SU-DHL-6 (cell line): ENCODE measurements around the gene TRIOBP.

Experiments used
- H2AFZ ChIP-seq: fragments of 200-600 bp; sonication (generic); 2 replicates; pipeline ENCODE4 v1.6.1; 2014; ENCODE audit warnings: low read depth, mild to moderate bottlenecking, moderate library complexity, mixed read lengths, antibody characterized with exemption, low read length; ENCODE audit not compliant: severe bottlenecking
- H3F3A ChIP-seq: fragments of 200-600 bp; shearing (Covaris generic); 2 replicates; pipeline ENCODE4 v1.6.0; 2016; ENCODE audit warnings: antibody characterized with exemption, mild to moderate bottlenecking; ENCODE audit not compliant: insufficient read depth
- H3K27ac ChIP-seq: fragments of 200-600 bp; sonication (generic); 2 replicates; pipeline ENCODE4 v1.5.1; 2016; ENCODE audit warnings: low read depth, mild to moderate bottlenecking, low read length, moderate library complexity, mixed read lengths
- H3K27me3 ChIP-seq: fragments of 200-600 bp; sonication (generic), shearing (Covaris generic); 2 replicates; pipeline ENCODE4 v1.6.0; 2014; ENCODE audit warnings: mild to moderate bottlenecking, low read length
- H3K36me3 ChIP-seq: fragments of 200-600 bp; sonication (generic); 2 replicates; pipeline ENCODE4 v1.6.1; 2014; ENCODE audit warnings: mild to moderate bottlenecking, low read length, mixed read lengths
- H3K4me2 ChIP-seq: fragments of 300-600, 200-600 bp; shearing (Covaris generic), sonication (generic); 2 replicates; pipeline ENCODE4 v1.6.0; 2014; ENCODE audit warnings: low read length, low read depth, mild to moderate bottlenecking; ENCODE audit not compliant: poor library complexity, severe bottlenecking
- H3K4me3 ChIP-seq: fragments of 200-600 bp; sonication (generic); 2 replicates; pipeline ENCODE4 v1.5.1; 2014; ENCODE audit warnings: antibody characterized with exemption, low read length, mild to moderate bottlenecking, mixed read lengths; ENCODE audit not compliant: insufficient read depth, poor library complexity, severe bottlenecking
- H3K79me2 ChIP-seq: fragments of 200-600 bp; sonication (generic); 2 replicates; pipeline ENCODE4 v1.6.1; 2014; ENCODE audit warnings: mild to moderate bottlenecking, low read length, moderate library complexity; ENCODE audit not compliant: insufficient read depth
- H3K9ac ChIP-seq: fragments of 200-600 bp; sonication (generic); 2 replicates; pipeline ENCODE4 v1.7.0; 2014; ENCODE audit warnings: mild to moderate bottlenecking, low read length
- H3K9me2 ChIP-seq: fragments of 200-600 bp; sonication (generic); replicated peaks from 2 replicates; pipeline ENCODE4 v1.6.1; 2014; ENCODE audit warnings: low read length; ENCODE audit not compliant: insufficient read depth
- H3K9me3 ChIP-seq: fragments of 200-600 bp; sonication (generic); 2 replicates; pipeline ENCODE4 v1.6.1; 2014; ENCODE audit warnings: low read length, mixed read lengths; ENCODE audit not compliant: insufficient read depth
- H4K20me1 ChIP-seq: fragments of 200-600 bp; sonication (generic); 2 replicates; pipeline ENCODE4 v1.6.1; 2014; ENCODE audit warnings: low read depth, mild to moderate bottlenecking, antibody characterized with exemption, low read length, moderate library complexity, mixed read lengths
- EZH2phosphoT487 ChIP-seq: fragments of 200-600 bp; sonication (generic), shearing (Covaris generic); conservative IDR thresholded peaks from 2 replicates; pipeline ENCODE4 v1.6.1; 2018; ENCODE audit warnings: mild to moderate bottlenecking, antibody characterized with exemption, low read length, moderate library complexity, mixed read lengths
- TF ChIP-seq, protein P1 (sequence below): fragments of 200-600 bp; sonication (generic); IDR thresholded peaks from one replicate; pipeline ENCODE4 v1.5.1; 2017; ENCODE audit warnings: antibody characterized with exemption, mild to moderate bottlenecking, low read length, moderate library complexity; ENCODE audit not compliant: insufficient read depth, poor library complexity, severe bottlenecking

TRIOBP gene

GRCh38 chr22:37806409-37807333 is 109.8 kb downstream of the TRIOBP start:
- peaks cover 4% of the 10 kb centered on the region; the same call in 1 of the 2 replicates for H3F3A ChIP-seq
- no peak overlapping the region for H3K4me3 ChIP-seq
- no peaks in the 10 kb centered on the region for H4K20me1 ChIP-seq
- H2AFZ ChIP-seq = peak overlapping the region; percentile 56
- no peaks in the 10 kb centered on the region for H3K9me2 ChIP-seq
- H3K9me3 ChIP-seq = no peaks in the 10 kb centered on the region
- H3K79me2 ChIP-seq = no peaks in the 10 kb centered on the region
- no peaks in the 10 kb centered on the region for H3K36me3 ChIP-seq
- no peak overlapping the region for H3K27ac ChIP-seq
- H3K9ac ChIP-seq = peak overlapping the region; percentile 55; the same call in 1 of the 2 replicates
- 0 out of 2 replicates have a peak, but pooled peaks cover 3% of the 10 kb centered on the region for H3K27me3 ChIP-seq
- TF ChIP-seq, protein P1, sequence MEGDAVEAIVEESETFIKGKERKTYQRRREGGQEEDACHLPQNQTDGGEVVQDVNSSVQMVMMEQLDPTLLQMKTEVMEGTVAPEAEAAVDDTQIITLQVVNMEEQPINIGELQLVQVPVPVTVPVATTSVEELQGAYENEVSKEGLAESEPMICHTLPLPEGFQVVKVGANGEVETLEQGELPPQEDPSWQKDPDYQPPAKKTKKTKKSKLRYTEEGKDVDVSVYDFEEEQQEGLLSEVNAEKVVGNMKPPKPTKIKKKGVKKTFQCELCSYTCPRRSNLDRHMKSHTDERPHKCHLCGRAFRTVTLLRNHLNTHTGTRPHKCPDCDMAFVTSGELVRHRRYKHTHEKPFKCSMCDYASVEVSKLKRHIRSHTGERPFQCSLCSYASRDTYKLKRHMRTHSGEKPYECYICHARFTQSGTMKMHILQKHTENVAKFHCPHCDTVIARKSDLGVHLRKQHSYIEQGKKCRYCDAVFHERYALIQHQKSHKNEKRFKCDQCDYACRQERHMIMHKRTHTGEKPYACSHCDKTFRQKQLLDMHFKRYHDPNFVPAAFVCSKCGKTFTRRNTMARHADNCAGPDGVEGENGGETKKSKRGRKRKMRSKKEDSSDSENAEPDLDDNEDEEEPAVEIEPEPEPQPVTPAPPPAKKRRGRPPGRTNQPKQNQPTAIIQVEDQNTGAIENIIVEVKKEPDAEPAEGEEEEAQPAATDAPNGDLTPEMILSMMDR = no peak
- no peak for TF ChIP-seq EZH2phosphoT487
- peak overlapping the region; percentile 60 for H3K4me2 ChIP-seq

GRCh38 chr22:37807410-37808293 is 110.8 kb downstream of the TRIOBP start, which contains the start of gene GCAT:
TSS of gene GCAT (plus strand) at chr22:37807934. CDS start at chr22:37807968, 34 bp downstream.
- peak within 1 kb of the TSS; percentile 49 for H3K4me3 ChIP-seq
- H3K79me2 ChIP-seq = no peaks in the 10 kb centered on the region
- H4K20me1 ChIP-seq = no peaks in the 10 kb centered on the region
- peaks cover 4% of the 10 kb centered on the region; the same call in 1 of the 2 replicates for H3F3A ChIP-seq
- no peaks in the 10 kb centered on the region for H3K9me3 ChIP-seq
- no peaks in the 10 kb centered on the region for H3K9me2 ChIP-seq
- no peaks in the 10 kb centered on the region for H3K36me3 ChIP-seq
- peak within 1 kb of the TSS; percentile 60 for H3K4me2 ChIP-seq
- 0 out of 2 replicates have a peak, but pooled peaks cover under 1% of the 10 kb centered on the region for H3K27me3 ChIP-seq
- TF ChIP-seq, protein P1 = no peak
- TF ChIP-seq EZH2phosphoT487 = no peak
- peak within 1 kb of the TSS; percentile 55 for H3K9ac ChIP-seq
- H3K27ac ChIP-seq = no peak within 1 kb of the TSS
- peak within 1 kb of the TSS; percentile 56 for H2AFZ ChIP-seq

GRCh38 chr22:37808294-37808657 is 111.4 kb downstream of the TRIOBP start:
- Histone ChIP-seq H3K27me3 (no peaks in the 10 kb centered on the region), H3K9me3 (no peaks in the 10 kb centered on the region), H3K4me2 (peak overlapping the region; percentile 60), H3F3A (peaks cover 4% of the 10 kb centered on the region; the same call in 1 of the 2 replicates), H3K9ac (peak overlapping the region; percentile 55), H4K20me1 (no peaks in the 10 kb centered on the region), H3K4me3 (peak overlapping the region; percentile 46), H3K9me2 (no peaks in the 10 kb centered on the region), H2AFZ (peak overlapping the region; percentile 56), H3K36me3 (no peaks in the 10 kb centered on the region), H3K27ac (no peak overlapping the region), H3K79me2 (no peaks in the 10 kb centered on the region)
- TF ChIP-seq, protein P1 = no peak
- no peak for TF ChIP-seq EZH2phosphoT487
